ENCODE measurements around the gene AGAP1.

Gene AGAP1

GRCh38 chr2:235670974-235671787 lies 177.3 kb downstream of the AGAP1 start:
- peak; percentile 73 for DNase-seq

GRCh38 chr2:235672720-235673119 lies 178.9 kb downstream of the AGAP1 start:
- no peak for DNase-seq

- DNase-seq: no peak
Observed at GRCh38 chr2:235674146-235674545, 180.3 kb downstream of the AGAP1 start.

GRCh38 chr2:235674812-235675211 lies 181.0 kb downstream of the AGAP1 start:
- DNase-seq: no peak

- no peak for DNase-seq
Observed at GRCh38 chr2:235675678-235676535, 182.1 kb downstream of the AGAP1 start.

DNA sequence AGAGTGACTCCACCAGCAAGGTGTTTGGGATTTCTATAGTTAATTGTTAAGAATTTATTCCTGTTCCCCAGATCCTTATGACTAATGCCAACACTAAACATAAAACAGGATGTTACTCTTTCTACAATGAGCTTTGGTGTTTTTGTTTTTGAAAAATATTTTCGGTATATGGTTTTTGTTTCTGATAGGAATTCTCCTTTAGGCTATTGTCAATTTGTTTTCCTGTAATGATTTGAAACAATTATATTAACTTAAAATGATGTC lies 182.6 kb downstream of the AGAP1 start:
- no peak for DNase-seq

DNA sequence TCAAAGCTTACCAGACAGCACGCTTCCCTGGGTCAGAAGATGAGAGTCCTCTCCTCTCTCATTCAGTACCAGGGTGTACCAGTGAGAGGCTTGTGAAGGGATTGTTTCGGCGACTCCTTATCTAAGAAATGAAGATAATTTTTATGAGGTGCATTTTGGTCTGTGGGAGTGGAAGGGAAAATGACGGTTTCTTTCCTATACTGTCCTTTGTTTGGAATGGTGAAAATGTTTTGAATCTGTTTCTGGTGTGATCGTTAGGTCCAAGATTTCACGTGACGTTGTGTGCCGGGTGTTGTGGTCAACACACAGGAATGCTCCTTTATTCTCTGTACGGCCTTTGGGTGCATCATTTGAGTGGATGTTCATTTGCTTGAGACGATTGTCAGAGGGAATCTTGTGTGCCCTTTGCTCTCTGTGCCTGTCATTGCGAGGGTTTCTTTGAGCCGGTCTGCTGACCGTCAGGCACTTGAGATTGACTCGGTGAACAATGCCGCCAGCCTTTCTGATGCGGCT lies 183.5 kb downstream of the AGAP1 start:
- no peak for DNase-seq

GRCh38 chr2:235677937-235678336 lies 184.1 kb downstream of the AGAP1 start:
- no peak for DNase-seq

DNA sequence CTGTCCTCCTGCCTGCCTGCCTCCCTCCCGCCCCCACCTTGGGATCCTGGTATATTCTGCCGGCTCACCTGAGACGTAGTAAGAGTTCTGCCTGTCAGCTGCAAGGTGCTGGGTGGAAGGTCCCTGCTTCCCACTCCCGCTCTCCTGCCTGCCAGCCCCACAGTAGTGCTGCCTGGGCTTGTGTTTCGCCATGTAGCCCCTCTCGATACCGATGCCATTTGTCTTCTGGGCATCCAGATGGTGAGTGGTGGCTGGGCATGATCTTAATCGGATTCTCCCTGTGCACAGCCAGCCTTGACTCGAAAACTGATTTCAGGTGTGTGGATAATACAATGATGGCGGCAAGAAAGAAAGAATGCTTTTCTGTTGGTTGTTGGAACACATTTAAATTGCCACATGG lies 184.9 kb downstream of the AGAP1 start:
- peak; percentile 37 for DNase-seq

DNA sequence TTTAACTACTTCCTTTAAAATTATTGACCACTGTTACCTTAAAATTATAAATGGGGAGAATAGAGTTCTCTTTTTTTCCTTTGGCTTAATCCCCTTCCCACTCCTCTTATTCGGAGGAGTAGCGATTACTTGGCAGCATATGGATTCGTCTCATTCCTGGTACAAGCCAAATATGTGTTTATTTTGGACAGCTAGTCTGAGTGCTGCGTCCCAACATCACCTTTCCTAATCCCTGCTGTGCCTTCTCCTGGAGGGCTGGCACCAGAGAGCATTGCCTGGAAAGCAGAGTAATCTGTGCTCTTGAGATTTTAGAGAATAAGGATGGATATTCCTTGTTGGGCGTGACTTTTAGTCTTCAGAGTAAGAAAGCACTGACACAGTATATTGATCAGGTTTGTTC lies 185.6 kb downstream of the AGAP1 start:
- DNase-seq: no peak

DNA sequence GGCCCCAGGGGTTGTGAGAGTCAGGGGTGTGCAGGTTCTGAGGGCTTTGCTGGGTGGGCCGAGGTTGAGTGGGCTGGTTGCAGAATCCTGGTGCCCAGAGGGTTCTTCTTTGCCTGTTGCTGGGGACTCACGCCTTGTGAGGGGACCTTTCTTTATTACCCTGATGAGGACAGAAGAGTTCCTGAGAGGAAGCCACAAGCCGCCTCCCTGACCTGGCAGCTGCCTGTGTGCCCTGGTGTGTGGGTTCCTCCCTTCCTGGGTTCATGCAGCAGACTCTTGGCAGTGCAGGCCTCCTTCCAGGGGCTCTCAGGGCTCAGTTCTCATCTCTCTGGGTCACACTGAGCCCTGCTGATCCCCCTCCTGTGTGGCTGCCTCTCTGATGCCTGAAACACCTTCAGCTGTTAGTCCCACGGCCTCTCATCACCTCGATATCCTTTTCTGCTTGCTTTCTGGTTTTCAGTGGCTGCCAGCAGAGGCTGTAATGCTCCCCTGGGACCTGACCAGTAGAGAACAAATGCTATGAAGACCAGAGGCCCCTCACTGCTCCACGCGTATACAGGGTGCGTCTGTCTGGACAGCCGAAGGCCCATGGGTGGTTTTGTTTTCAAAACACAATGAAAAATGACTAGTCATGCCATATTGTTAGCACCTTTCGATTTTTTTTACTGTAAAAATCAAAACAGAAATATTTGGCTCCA lies 191.3 kb downstream of the AGAP1 start:
- no peak for DNase-seq

GRCh38 chr2:235688511-235689426 lies 194.9 kb downstream of the AGAP1 start:
- DNase-seq: no peak

DNA sequence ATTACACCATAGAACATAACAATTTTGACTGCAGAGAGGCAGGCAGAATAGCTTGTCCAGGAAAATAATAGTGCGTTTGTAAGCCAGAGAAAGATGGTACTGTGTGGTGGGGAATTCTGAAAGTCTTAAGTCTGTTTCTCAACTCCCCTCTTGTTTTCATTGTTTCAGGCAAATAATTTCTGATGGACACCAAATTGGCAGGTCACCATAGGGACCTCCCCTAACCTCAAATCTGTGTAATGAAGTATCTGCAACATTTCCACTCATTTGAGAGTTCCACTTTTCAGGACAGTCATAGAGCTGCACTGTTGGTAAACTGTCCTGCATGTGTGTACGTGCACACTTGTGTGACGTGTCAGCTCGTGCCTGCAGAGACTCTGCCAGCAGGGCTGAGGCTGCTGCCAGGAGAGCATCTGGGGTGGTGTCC lies 195.6 kb downstream of the AGAP1 start:
- DNase-seq: no peak

- DNase-seq: no peak
Observed at GRCh38 chr2:235690082-235690808, 196.4 kb downstream of the AGAP1 start.

GRCh38 chr2:235690809-235691450 lies 197.1 kb downstream of the AGAP1 start:
- DNase-seq: no peak

GRCh38 chr2:235692076-235692475 lies 198.2 kb downstream of the AGAP1 start:
- no peak for DNase-seq

DNA sequence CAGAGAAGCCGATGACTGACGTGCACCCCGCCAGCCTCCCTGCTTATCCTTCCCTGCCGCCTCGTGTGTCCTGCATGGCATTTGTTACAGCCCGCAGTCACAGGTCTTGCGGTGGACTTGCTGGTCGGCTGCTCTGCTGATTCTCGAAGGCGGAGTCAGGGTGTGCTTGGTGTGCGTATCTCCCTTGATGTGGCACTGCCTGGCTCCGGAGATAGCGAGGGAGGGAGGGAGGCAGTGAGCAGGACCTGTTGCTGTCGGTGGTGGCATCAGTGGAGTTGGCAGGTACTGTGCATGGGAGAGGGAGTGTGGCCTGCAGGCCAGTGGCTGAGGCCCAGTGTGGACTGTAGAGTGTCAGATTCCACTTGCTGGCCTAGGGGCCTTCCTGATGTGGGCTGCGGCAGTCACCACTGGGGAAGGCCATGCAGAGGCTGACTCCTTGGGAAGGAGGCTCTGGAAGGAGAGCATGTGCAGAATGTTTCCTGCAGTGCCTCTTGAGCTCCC lies 198.9 kb downstream of the AGAP1 start:
- DNase-seq: no peak

DNA sequence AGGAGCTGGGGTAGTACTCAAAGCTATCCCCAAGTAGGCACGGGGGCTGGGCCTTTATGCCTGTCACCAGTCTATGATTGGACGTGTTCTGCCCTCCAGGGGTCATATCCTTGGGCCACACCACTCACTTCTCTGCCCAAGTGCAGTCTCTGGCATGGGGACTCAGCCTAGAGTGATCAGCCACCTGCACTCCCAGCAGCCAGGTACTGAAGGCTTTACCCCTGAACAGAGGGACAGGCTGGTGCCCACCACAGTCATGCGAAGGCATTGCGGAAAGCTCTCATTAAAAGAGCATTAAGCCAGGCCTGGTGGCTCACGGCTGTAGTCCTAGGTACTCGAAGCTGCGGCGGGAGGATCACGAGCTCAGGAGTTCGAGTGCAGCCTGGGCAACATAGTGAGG lies 199.4 kb downstream of the AGAP1 start:
- DNase-seq: no peak

- DNase-seq: peak; percentile 24
Observed at GRCh38 chr2:235694721-235695601, 201.1 kb downstream of the AGAP1 start.

DNA sequence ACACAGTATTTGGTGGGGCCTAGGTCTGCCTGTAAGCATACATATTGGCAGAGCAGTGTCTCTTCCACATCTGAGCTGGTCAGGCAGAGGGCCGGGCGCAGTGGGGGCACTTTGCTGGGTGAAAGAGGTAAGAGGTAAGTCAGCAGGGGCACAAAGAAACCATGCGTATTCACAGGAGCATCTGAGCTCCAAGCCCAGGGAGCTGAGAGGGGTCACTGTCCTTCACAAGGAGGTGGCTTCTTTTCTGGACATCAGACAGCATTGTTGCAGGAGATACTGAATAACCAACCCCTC lies 201.7 kb downstream of the AGAP1 start:
- DNase-seq: no peak
